HG02981 (cell line): ENCODE measurements around the gene RBM18.

Experiments used
- ATAC-seq: cut with Tn5 transposase; IDR thresholded peaks from one replicate; pipeline ENCODE4 v1.9.1; 2021; ENCODE audit warnings: mild to moderate bottlenecking, moderate library complexity; ENCODE audit not compliant: unreplicated experiment

RBM18 gene

DNA sequence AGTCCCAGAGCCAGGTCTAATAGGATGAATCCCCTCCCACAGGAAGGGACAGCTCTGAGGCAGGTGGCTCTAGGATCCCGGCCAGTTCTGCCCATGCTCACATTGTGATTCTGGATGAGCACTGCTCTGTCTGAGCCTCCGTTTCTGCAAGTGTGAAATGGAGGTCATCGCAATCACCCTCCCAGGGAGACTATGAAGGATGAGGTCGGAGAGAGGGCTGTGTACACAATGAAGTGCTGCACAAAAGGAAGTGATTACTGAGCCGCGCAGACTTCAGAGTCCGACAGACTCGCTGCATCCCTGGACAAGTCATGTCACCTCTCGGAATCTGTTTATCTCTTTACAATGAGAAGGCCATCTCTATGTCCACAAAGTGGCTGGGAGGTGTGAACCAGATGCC, 57.5 kb downstream of the RBM18 start:
- ATAC-seq = no peak

DNA sequence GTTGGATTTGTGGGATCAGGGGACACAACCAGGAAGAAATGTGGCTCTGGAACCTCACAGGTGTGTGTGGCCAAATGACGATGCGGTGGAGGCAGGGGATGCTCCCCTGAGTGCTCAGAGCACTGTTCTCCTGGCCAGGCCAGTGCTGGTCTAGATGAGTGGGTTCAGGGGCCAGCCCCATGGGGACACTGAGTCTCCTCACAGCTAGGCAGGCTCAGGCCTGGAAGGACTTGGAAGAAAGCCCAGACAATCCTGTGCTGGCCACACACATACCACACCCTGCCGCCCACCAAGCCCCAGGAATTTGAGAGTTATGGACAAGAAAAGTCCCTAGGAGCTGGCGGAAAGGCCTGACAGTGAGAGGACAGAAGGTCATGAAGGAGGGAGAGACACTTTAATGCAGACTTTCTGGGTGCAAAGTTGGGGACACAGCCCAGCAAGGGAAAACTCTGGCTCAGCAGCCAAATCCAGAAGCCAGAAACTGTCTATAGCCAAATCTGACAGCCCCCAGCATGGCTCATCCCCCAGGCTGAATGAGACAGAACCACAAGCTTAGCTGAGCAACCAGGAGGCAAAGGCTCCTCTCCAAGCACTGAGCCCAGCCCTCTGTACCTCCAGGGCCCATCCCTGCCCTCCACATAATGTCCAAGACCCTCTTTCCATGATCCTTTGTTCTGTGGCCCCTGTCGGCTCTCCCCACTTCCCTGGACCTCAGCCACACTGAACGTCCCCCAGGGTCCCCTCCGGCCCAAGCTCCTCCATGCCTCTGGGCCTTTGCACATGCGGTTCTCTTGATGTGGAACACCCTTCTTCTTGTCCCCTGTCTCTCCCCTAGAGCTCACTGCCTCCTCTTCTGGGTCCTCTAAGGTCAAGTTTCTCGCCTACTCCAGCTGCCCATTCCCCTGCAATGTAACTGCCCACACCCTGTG, 58.3 kb downstream of the RBM18 start:
- no peak for ATAC-seq

GRCh38 chr9:122205176-122205575, 59.5 kb downstream of the RBM18 start:
- no peak for ATAC-seq

DNA sequence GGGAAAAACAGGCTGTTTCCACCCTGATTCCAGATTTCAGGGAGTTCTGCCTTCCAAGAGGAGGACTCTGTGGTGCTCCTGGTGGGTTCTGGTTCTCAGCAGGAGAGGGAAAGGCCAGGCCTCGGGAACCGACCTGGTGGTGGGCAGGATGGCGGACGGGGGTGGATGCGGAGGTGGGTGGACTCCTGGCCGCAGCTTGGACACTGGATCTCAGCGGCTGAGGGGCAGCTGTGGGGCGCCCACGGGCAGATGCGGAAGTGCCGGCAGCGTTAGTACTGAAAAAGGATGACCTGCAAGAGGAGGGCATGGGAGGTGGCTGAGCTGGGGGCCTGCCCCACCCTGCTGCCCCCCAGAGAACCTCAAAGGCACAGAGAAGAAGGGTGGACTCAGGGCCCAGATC, 60.1 kb downstream of the RBM18 start:
- ATAC-seq = no peak

- no peak for ATAC-seq
Observed at GRCh38 chr9:122204055-122204454, 60.6 kb downstream of the RBM18 start.

- no peak for ATAC-seq
Observed at GRCh38 chr9:122202111-122202510, 62.5 kb downstream of the RBM18 start.

- ATAC-seq = no peak
Observed at GRCh38 chr9:122201641-122202040, 63.0 kb downstream of the RBM18 start.

DNA sequence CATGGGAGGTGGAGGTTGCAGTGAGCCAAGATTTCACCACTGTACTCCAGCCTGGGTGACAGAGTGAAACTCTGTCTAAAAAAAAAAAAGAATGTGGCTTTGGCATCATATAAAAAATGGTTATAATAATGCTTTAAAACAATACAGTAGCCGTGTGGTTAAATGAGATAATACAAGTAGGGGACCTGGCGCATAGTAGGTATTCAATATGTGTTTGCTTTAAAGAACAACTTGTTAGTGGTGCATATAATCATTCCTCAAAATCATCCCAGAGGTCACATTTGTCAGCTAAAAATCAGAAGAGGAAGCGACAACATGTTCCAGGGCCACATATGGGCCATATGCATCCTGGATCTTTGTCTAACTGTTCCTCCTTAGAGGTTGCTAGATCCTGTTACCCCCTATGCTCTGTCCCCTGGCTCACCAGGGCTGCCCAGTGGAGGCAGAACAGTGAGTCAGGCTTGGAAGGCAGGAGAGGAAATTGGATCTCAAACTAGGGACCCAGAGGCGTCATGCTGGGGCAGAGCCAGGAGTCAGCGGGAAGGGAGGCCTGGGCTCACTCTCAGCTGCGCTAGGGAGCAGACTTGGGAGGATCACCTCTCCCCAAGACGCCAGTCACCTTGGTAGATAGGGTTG, 63.6 kb downstream of the RBM18 start:
- ATAC-seq = no peak

DNA sequence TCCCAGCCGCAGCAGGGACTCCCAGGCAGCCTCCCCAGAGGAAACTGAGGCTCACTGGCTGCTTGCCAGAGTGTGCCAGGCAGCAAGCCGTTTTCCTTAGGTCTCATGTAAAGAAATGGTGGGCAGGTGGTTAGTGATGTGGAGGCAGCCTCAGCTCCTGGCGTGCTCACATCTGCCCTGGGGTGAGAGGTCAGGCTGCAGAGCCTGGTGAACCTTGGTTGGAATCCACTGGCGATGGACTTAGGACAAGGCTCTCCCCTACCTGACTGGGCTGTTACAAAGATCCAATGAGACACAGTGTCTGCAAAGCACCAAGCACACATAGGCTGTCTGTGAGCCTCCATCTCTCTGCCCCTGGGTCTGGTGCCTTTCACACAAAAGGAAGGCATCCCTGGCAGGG, 66.8 kb downstream of the RBM18 start:
- no peak for ATAC-seq

- no peak for ATAC-seq
Observed at GRCh38 chr9:122197426-122197825, 67.2 kb downstream of the RBM18 start.

DNA sequence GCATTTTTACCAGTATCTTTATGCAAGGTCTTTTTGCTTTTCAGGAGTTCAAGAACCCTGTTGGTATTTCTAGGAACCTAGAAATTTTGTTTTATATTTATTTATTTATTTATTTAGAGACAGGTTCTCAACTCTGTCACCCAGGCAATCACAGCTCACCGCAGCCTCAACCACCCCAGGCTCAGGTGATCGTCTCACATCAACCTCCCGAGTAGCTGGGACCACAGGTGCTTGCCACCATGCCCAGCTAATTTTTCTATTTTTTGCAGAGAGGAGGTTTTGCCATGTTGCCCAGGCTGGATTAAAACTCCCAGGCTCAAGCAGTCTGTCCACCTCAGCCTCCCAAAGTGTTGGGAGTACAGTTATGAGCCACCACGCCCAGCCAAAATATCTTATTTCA, 68.8 kb downstream of the RBM18 start:
- no peak for ATAC-seq

GRCh38 chr9:122193651-122194050, 71.0 kb downstream of the RBM18 start:
- ATAC-seq = no peak

DNA sequence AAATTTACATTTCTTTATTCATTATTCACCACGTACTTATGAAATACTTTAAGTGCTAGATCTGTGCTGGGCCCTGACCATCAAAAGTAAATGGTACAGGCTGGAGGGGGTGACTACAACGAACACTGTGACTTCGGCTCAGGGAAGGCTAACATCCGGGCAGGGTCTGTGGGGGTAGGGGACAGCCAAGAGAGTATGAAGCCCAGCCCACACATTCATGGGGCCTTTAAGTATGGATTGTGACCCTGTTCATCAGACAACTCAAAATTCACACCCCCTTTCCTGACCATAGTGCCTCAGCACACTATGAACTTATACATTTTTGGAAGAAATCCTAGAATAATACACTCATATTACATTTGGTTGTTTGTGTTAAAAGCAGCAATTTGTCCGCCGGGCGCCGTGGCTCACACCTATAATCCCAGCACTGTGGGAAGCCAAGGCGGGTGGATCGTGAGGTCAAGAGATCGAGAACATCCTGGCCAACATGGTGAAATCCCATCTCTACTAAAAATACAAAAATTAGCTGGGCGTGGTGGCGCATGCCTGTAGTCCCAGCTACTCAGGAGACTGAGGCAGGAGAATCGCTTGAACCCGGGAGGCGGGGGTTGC, 71.6 kb downstream of the RBM18 start:
- no peak for ATAC-seq

- ATAC-seq = no peak
Observed at GRCh38 chr9:122192261-122192875, 72.3 kb downstream of the RBM18 start.

- no peak for ATAC-seq
Observed at GRCh38 chr9:122191584-122191983, 73.1 kb downstream of the RBM18 start.

- ATAC-seq = no peak
Observed at GRCh38 chr9:122190597-122191381, 73.9 kb downstream of the RBM18 start.

DNA sequence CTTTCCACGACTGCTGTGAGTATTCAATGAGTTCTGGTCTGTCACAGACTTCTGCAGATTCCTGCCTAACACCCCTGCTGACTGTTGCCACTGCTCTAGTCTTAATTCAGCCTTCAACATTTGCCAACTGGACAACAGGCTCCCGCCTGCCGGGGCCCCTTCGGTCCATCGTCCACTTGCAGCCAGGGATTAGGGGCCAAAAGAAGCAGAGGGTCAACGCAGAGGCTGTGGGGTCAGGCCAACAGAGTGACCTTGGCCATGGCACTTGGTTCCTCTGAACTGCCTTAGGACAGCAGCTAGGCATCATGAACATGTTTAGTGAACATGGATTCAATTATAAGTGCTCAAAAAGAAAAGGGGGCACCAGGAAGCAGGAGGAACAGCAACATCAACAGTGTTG, 76.3 kb downstream of the RBM18 start:
- ATAC-seq = no peak
